Measurements from ENCODE around the gene CEBPB.
A peak's percentile ranks its signal among the peaks of the same experiment; 100 is the strongest.

The CEBPB gene

DNA sequence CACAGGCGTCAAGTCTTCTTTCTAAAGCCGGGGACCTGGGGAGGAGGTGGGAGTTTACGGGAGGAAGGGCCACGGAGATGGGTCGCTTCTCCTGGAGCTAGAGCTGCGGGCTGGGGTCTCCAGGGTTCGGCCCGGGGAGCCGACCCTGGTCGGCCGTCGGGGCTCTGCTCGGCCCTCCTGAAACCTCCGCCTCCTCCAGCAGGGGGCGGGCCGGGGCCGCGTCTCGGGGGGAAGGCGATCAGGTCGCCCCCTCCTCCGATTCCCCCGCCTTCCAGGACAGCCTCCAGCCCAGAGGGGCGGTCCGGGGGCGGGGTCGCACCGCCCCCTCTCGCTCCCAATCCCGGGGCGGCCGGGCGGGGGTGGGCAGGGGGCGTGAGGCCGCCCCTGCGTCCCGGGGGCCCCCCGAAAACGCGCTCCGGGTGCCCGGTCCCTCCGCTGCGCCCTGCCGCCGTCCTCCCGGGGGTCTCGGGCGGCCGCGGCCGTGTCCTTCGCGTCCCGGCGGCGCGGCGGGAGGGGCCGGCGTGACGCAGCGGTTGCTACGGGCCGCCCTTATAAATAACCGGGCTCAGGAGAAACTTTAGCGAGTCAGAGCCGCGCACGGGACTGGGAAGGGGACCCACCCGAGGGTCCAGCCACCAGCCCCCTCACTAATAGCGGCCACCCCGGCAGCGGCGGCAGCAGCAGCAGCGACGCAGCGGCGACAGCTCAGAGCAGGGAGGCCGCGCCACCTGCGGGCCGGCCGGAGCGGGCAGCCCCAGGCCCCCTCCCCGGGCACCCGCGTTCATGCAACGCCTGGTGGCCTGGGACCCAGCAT, at the start of gene CEBPB:
TSS of gene CEBPB (plus strand) at position 580 of the 814 bp plus-strand sequence. CDS start at position 784, 204 bp downstream.
- TF ChIP-seq, protein P1, sequence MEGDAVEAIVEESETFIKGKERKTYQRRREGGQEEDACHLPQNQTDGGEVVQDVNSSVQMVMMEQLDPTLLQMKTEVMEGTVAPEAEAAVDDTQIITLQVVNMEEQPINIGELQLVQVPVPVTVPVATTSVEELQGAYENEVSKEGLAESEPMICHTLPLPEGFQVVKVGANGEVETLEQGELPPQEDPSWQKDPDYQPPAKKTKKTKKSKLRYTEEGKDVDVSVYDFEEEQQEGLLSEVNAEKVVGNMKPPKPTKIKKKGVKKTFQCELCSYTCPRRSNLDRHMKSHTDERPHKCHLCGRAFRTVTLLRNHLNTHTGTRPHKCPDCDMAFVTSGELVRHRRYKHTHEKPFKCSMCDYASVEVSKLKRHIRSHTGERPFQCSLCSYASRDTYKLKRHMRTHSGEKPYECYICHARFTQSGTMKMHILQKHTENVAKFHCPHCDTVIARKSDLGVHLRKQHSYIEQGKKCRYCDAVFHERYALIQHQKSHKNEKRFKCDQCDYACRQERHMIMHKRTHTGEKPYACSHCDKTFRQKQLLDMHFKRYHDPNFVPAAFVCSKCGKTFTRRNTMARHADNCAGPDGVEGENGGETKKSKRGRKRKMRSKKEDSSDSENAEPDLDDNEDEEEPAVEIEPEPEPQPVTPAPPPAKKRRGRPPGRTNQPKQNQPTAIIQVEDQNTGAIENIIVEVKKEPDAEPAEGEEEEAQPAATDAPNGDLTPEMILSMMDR (IDR thresholded peaks at IDR 0.05): peak; percentile 88
- Histone ChIP-seq H3K4me3 (peak within 1 kb of the TSS; percentile 59 to 88), H3K4me1 (peaks cover 0 to 37% (median 30%) of the 10 kb centered on the region in 4 donors), H3K9me3 (no peaks in the 10 kb centered on the region), H3K27me3 (no peaks in the 10 kb centered on the region), H3K36me3 (peaks cover 28 to 38% (median 29%) of the 10 kb centered on the region in 3 donors), H3K27ac (peak within 1 kb of the TSS; percentile 96 to 98)
- peak; percentile 92 to 96 for DNase-seq
- intact Hi-C loops (cut with DNase I; ENCODE audit: low total_unique reads): loop anchor here (5.0 kb wide), 2 partner anchors 117 to 207 kb away; no protein-coding TSS in a partner anchor

DNA sequence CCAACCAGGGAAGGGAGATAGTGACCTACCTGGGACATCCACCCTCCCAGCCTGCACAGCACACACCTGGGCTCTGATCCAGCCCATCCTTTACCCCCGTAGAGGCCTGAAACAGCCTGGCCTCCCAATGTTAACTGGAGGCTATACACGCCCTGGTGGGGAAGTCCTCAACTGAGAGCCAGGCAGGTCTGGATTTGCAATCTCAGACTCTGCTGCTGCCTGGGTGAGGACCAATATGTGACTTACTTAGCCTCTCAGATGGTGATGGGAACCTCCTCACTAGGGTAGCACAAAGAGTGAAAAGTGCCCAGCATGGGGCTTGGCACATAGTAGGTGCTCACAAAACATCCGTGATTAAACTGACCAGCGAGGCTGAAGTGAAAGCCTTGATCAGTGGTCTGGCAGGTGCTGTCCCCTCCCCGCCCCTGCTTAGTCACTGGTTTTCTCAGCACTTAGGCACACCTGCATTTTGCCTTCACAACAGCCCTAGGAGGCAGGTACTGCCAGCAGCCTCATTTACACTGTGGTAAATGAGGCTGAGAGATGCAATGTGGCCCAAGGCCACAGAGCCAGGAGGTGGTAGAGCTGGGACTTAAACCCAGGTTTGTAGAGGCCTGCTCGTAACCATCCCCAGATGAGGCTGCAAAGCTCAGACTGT, 49.5 kb upstream of the CEBPB start:
- Histone ChIP-seq H3K9me3 (no peaks in the 10 kb centered on the region), H3K4me3 (no peak overlapping the region), H3K36me3 (peaks cover 9 to 36% (median 28%) of the 10 kb centered on the region in 3 donors), H3K27me3 (no peaks in the 10 kb centered on the region), H3K4me1 (peaks cover 0 to 43% (median 30%) of the 10 kb centered on the region in 4 donors), H3K27ac (peak overlapping the region in 1 of 2 donors; percentile 13)
- no peak for DNase-seq
- TF ChIP-seq, protein P1 (IDR thresholded peaks at IDR 0.05): no peak
- intact Hi-C loops (cut with DNase I; ENCODE audit: low total_unique reads): no loop called here

DNA sequence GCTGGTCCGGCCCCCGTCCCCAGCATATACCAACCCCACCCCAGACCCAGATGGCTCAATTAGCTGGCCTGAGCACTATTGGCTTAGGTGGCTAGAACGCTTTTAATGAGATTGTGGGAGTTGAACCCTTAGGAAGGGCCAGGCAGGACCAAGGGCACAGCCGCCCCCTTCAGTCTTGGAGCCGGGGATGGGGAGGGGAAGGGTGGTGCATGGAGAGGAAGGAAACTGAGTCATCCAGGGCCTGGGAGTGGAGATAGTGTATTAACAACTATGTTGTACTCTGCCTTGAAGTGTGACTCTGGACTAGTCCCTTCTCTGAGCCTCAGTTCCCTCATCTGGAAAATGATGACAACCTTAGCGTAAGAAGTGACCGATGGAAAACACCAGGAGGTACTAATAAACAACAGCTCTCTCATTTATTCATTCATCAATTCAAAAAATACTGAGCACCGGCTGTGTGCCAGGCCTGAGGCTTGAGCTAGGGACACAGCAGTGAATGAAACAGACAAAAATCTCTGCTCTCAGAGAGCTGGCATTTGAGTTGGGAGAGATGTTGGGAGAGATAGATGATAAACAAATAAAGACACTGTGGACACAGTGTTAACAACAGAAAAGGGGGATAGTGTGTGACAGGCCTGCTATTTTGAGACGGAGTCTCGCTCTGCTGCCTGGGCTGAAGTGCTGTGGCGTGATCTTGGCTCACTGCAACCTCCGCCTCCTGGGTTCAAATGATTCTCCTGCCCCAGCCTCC, 48.6 kb upstream of the CEBPB start:
- DNase-seq: no peak
- TF ChIP-seq, protein P1 (IDR thresholded peaks at IDR 0.05): no peak
- peaks cover 0 to 52% (median 35%) of the 10 kb centered on the region in 4 donors for H3K4me1 ChIP-seq
- H3K36me3 ChIP-seq: peaks cover 9 to 36% (median 28%) of the 10 kb centered on the region in 3 donors
- no peaks in the 10 kb centered on the region for H3K9me3 ChIP-seq
- no peak overlapping the region for H3K4me3 ChIP-seq
- peak overlapping the region; percentile 13 to 14 for H3K27ac ChIP-seq
- no peaks in the 10 kb centered on the region for H3K27me3 ChIP-seq
- intact Hi-C loops (cut with DNase I; ENCODE audit: low total_unique reads): no loop called here

DNA sequence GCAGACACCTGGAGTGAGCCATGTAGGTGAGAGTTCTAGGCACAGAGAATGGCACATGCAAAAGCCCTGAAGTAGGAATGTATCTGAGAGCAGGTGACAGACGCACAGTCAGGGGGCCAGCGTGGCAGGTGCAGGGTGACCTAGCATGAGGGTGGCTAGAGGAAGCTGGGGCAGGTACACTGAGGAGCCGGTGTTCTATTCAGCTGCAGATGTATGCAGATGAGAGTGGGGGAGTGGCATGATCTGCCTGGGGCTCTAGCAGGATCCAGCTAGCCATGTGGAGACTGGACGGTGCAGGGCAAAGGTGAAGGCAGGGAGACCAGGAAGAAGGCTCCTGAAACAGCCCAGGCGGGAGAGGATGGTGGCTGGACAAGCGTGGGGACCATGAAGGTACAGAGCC, 47.8 kb upstream of the CEBPB start:
- H3K27ac ChIP-seq: peak overlapping the region in 1 of 2 donors; percentile 68
- peaks cover 0 to 55% (median 34%) of the 10 kb centered on the region in 4 donors for H3K4me1 ChIP-seq
- no peak for DNase-seq
- H3K27me3 ChIP-seq: no peaks in the 10 kb centered on the region
- H3K9me3 ChIP-seq: no peaks in the 10 kb centered on the region
- TF ChIP-seq, protein P1 (IDR thresholded peaks at IDR 0.05): no peak
- peaks cover 9 to 42% (median 28%) of the 10 kb centered on the region in 3 donors for H3K36me3 ChIP-seq
- intact Hi-C loops (cut with DNase I; ENCODE audit: low total_unique reads): no loop called here
- H3K4me3 ChIP-seq: no peak overlapping the region

DNA sequence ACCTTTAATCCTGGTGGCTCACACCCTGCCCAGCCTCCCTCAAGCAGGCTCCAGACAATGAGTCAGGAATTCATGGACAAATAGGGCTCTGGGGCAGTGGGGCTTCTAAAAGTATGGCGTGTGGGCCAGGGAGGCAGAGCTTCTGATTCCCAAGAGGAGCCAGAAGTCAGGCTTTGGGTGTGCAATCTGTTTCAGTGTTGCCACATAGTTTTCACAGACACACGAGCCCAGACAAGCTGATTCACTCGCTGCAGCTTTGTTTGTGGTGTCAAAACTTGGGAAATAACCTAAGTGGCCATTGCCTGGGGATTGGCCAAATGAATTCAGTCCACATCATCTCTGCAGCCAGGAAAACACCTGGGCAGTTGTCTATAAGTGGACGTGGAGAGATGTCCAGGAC, 46.3 kb upstream of the CEBPB start:
- Histone ChIP-seq H3K27me3 (no peaks in the 10 kb centered on the region), H3K4me1 (peaks cover 0 to 45% (median 25%) of the 10 kb centered on the region in 4 donors), H3K27ac (peak overlapping the region; percentile 68 to 73), H3K9me3 (no peaks in the 10 kb centered on the region), H3K36me3 (peaks cover 9 to 51% (median 33%) of the 10 kb centered on the region in 3 donors), H3K4me3 (no peak overlapping the region)
- TF ChIP-seq, protein P1 (IDR thresholded peaks at IDR 0.05): no peak
- intact Hi-C loops (cut with DNase I; ENCODE audit: low total_unique reads): no loop called here
- peak; percentile 85 to 90 for DNase-seq

Data from tibial artery (tissue), 4 donors.